GM12891 (cell line): ENCODE data around the gene SNX10.

Experiments
- DNase-seq: peaks from one replicate; pipeline ENCODE4 v3.0.0; 2011; ENCODE audit warnings: low spot score; ENCODE audit not compliant: insufficient read length
- FAIRE-seq: peaks from 2 replicates; lab custom pipeline; 2011; peaks lifted over from hg19 to GRCh38; lab: Jason Lieb, UNC
- PAX5 ChIP-seq: IDR thresholded peaks from 2 replicates; pipeline ENCODE4 v1.6.1; 2011; ENCODE audit warnings: low read length, moderate library complexity, mild to moderate bottlenecking; ENCODE audit not compliant: insufficient read depth, severe bottlenecking
- POLR2A ChIP-seq: IDR thresholded peaks from 2 replicates; pipeline ENCODE4 v1.6.1; 2011; ENCODE audit warnings: low read depth, low read length, control low read depth
- POLR2AphosphoS5 ChIP-seq: IDR thresholded peaks from 2 replicates; pipeline ENCODE4 v1.6.1; 2011; ENCODE audit warnings: low read depth, low read length, control low read depth
- POU2F2 ChIP-seq: IDR thresholded peaks from 2 replicates; pipeline ENCODE4 v1.6.1; 2011; ENCODE audit warnings: low read depth, mild to moderate bottlenecking, control low read depth, low read length, moderate library complexity
- SPI1 ChIP-seq: IDR thresholded peaks from 2 replicates; pipeline ENCODE4 v1.6.1; 2011; ENCODE audit warnings: low read depth, low read length, control low read depth
- TAF1 ChIP-seq: IDR thresholded peaks from 2 replicates; pipeline ENCODE4 v1.6.1; 2011; ENCODE audit warnings: low read depth, low read length, control low read depth

The SNX10 gene

GRCh38 chr7:26417911-26418413 is 126.3 kb downstream of the SNX10 start:
- FAIRE-seq (no peak), DNase-seq (no peak)
- no peak for TF ChIP-seq POLR2A
- no peak for TF ChIP-seq SPI1
- TF ChIP-seq TAF1 = no peak
- TF ChIP-seq POLR2AphosphoS5 = no peak
- no peak for TF ChIP-seq PAX5
- TF ChIP-seq POU2F2 = no peak

GRCh38 chr7:26419198-26419597 is 127.5 kb downstream of the SNX10 start:
- no peak for DNase-seq
- no peak for TF ChIP-seq POLR2A
- no peak for FAIRE-seq

GRCh38 chr7:26420422-26421019 is 128.9 kb downstream of the SNX10 start:
- DNase-seq = no peak
- no peak for FAIRE-seq
- TF ChIP-seq POLR2AphosphoS5 = no peak
- no peak for TF ChIP-seq PAX5

- DNase-seq (no peak), FAIRE-seq (no peak)
- TF ChIP-seq SPI1 = no peak
These were observed 131.1 kb downstream of the SNX10 start for GRCh38 chr7:26422761-26423160.

GRCh38 chr7:26423436-26423835 is 131.8 kb downstream of the SNX10 start:
- no peak for FAIRE-seq
- no peak for TF ChIP-seq POLR2AphosphoS5
- no peak for TF ChIP-seq POU2F2
- TF ChIP-seq PAX5 = no peak
- TF ChIP-seq SPI1 = no peak
- TF ChIP-seq TAF1 = no peak
- no peak for TF ChIP-seq POLR2A

More at GRCh38 chr7:26423436-26423835, 131.8 kb downstream of the SNX10 start:
- DNase-seq = no peak
